Activated T-cell treated with anti-CD3 and anti-CD28 coated beads, Interleukin-2, amount 50 U/mL, for 72 hours (primary cell): ENCODE measurements around the gene SCO2. TPM values are rescaled to one million over a fixed set of nuclear protein-coding genes. Genes with fewer than 3 reads are reported as not detected.
A peak's percentile ranks its signal among the peaks of the same experiment; 100 is the strongest.

Experiments
- ATAC-seq, 2 donors: fragments of 150-1000 bp; cut with Tn5 transposase; replicated peaks in 1 of 2; 2 replicates each; pipeline ENCODE4 v1.10.0; 2021; ENCODE audit warnings: moderate library complexity in 2 of 2, mild to moderate bottlenecking in 1 of 2
- DNase-seq, 2 donors: peaks; one replicate each; pipeline ENCODE4 v3.0.0; 2021 to 2022; ENCODE audit warnings: mixed read lengths in 1 of 2
- H3K27ac Mint-ChIP-seq: one replicate; pipeline ENCODE4 v1.8.0; 2022; ENCODE audit warnings: mild to moderate bottlenecking, moderate library complexity, mixed read lengths
- H3K27me3 Mint-ChIP-seq: one replicate; pipeline ENCODE4 v1.8.0; 2022; ENCODE audit warnings: low read depth, mixed read lengths
- H3K36me3 Mint-ChIP-seq, 2 donors: one replicate each; pipeline ENCODE4 v1.8.0; 2022; ENCODE audit warnings: mixed read lengths in 2 of 2, mild to moderate bottlenecking in 1 of 2; ENCODE audit not compliant: insufficient read depth in 2 of 2
- H3K4me1 Mint-ChIP-seq: one replicate; pipeline ENCODE4 v1.8.0; 2022; ENCODE audit warnings: low read depth, mixed read lengths
- H3K4me3 Mint-ChIP-seq, 2 donors: one replicate each; pipeline ENCODE4 v1.8.0; 2022; ENCODE audit warnings: mild to moderate bottlenecking in 2 of 2, mixed read lengths in 2 of 2, moderate library complexity in 2 of 2
- H3K9me3 Mint-ChIP-seq, 2 donors: one replicate each; pipeline ENCODE4 v1.8.0; 2022; ENCODE audit warnings: mixed read lengths in 2 of 2
- total RNA-seq, 2 donors: library from RNA; stranded (reverse); gene quantifications; one replicate each; pipeline ENCODE4 v1.2.3, GENCODE V29; 2022

The SCO2 gene
- total RNA-seq, 2 donors from 2014 or later: 8.3 to 8.5 TPM

GRCh38 chr22:50518606-50519005 is 6.8 kb downstream of the SCO2 start:
- no peak for ATAC-seq
- H3K4me3 Mint-ChIP-seq: no peak overlapping the region
- peaks cover 25% of the 10 kb centered on the region for H3K4me1 Mint-ChIP-seq
- no peaks in the 10 kb centered on the region for H3K9me3 Mint-ChIP-seq
- no peak overlapping the region for H3K27ac Mint-ChIP-seq
- peaks cover 3 to 29% of the 10 kb centered on the region in 2 donors for H3K36me3 Mint-ChIP-seq
- no peak for DNase-seq
- no peaks in the 10 kb centered on the region for H3K27me3 Mint-ChIP-seq

- Mint-ChIP-seq H3K27ac (no peak overlapping the region), H3K9me3 (no peaks in the 10 kb centered on the region), H3K27me3 (no peaks in the 10 kb centered on the region), H3K4me3 (no peak overlapping the region), H3K4me1 (peaks cover 26% of the 10 kb centered on the region), H3K36me3 (peaks cover 3 to 27% of the 10 kb centered on the region in 2 donors)
- ATAC-seq (no peak), DNase-seq (no peak)
These were observed 7.7 kb downstream of the SCO2 start for GRCh38 chr22:50517495-50518260.

- no peak for DNase-seq
- Mint-ChIP-seq H3K4me1 (peaks cover 34% of the 10 kb centered on the region), H3K9me3 (no peaks in the 10 kb centered on the region), H3K27ac (no peak overlapping the region), H3K4me3 (no peak overlapping the region), H3K36me3 (peaks cover 6 to 32% of the 10 kb centered on the region in 2 donors), H3K27me3 (no peaks in the 10 kb centered on the region)
- no peak for ATAC-seq
These were observed 8.5 kb downstream of the SCO2 start for GRCh38 chr22:50516891-50517290.

- no peak for ATAC-seq
- Mint-ChIP-seq H3K27me3 (no peaks in the 10 kb centered on the region), H3K9me3 (no peaks in the 10 kb centered on the region), H3K4me1 (peaks cover 38% of the 10 kb centered on the region), H3K27ac (no peak overlapping the region), H3K36me3 (peaks cover 6 to 31% of the 10 kb centered on the region in 2 donors), H3K4me3 (no peak overlapping the region)
- no peak for DNase-seq
These were observed 9.3 kb downstream of the SCO2 start for GRCh38 chr22:50516068-50516467.

- Mint-ChIP-seq H3K36me3 (peaks cover 6 to 24% of the 10 kb centered on the region in 2 donors), H3K27me3 (no peaks in the 10 kb centered on the region), H3K4me1 (peaks cover 60% of the 10 kb centered on the region), H3K9me3 (no peaks in the 10 kb centered on the region), H3K27ac (no peak overlapping the region), H3K4me3 (no peak overlapping the region)
- DNase-seq (no peak), ATAC-seq (no peak)
These were observed 12.2 kb downstream of the SCO2 start for GRCh38 chr22:50513175-50513574.

- no peak for DNase-seq
- H3K4me1 Mint-ChIP-seq: peaks cover 43% of the 10 kb centered on the region
- no peaks in the 10 kb centered on the region for H3K27me3 Mint-ChIP-seq
- peak overlapping the region; percentile 85 to 89 for H3K4me3 Mint-ChIP-seq
- peaks cover 3 to 14% of the 10 kb centered on the region in 2 donors for H3K36me3 Mint-ChIP-seq
- ATAC-seq: no peak
- peak overlapping the region; percentile 70 for H3K27ac Mint-ChIP-seq
- H3K9me3 Mint-ChIP-seq: no peaks in the 10 kb centered on the region
These were observed 16.5 kb downstream of the SCO2 start for GRCh38 chr22:50508897-50509296.

GRCh38 chr22:50507991-50508884 is 17.2 kb downstream of the SCO2 start, which contains the start of gene NCAPH2:
Gene NCAPH2, plus strand, starts transcription at chr22:50508224. Its CDS starts 114 bp downstream, at chr22:50508338.
- ATAC-seq (peak; percentile 76), DNase-seq (peak; percentile 98)
- Mint-ChIP-seq H3K9me3 (no peaks in the 10 kb centered on the region), H3K4me3 (peak within 1 kb of the TSS; percentile 89 to 97), H3K36me3 (peaks cover 3 to 13% of the 10 kb centered on the region in 2 donors), H3K27ac (peak within 1 kb of the TSS; percentile 75), H3K27me3 (no peaks in the 10 kb centered on the region), H3K4me1 (peaks cover 38% of the 10 kb centered on the region)

GRCh38 chr22:50507421-50507990 is 17.9 kb downstream of the SCO2 start, which contains the start of gene LMF2:
Gene LMF2, minus strand, starts transcription at chr22:50507702. Its CDS starts 27 bp downstream, at chr22:50507675.
- H3K27me3 Mint-ChIP-seq: no peaks in the 10 kb centered on the region
- H3K4me3 Mint-ChIP-seq: peak within 1 kb of the TSS; percentile 89 to 97
- peak within 1 kb of the TSS; percentile 75 for H3K27ac Mint-ChIP-seq
- no peaks in the 10 kb centered on the region for H3K9me3 Mint-ChIP-seq
- DNase-seq (peak; percentile 91 to 93), ATAC-seq (peak; percentile 86)
- peaks cover 32% of the 10 kb centered on the region for H3K4me1 Mint-ChIP-seq
- peaks cover 3 to 10% of the 10 kb centered on the region in 2 donors for H3K36me3 Mint-ChIP-seq

GRCh38 chr22:50506611-50507420 is 18.6 kb downstream of the SCO2 start:
- Mint-ChIP-seq H3K4me3 (peak overlapping the region; percentile 89 to 97), H3K27me3 (no peaks in the 10 kb centered on the region), H3K36me3 (peaks cover 0 to 7% of the 10 kb centered on the region in 2 donors), H3K4me1 (peaks cover 25% of the 10 kb centered on the region), H3K27ac (peak overlapping the region; percentile 69), H3K9me3 (no peaks in the 10 kb centered on the region)
- ATAC-seq (no peak), DNase-seq (no peak)

GRCh38 chr22:50505776-50506610 is 19.4 kb downstream of the SCO2 start:
- Mint-ChIP-seq H3K4me1 (peaks cover 22% of the 10 kb centered on the region), H3K4me3 (peak overlapping the region; percentile 89 to 97), H3K27ac (no peak overlapping the region), H3K9me3 (no peaks in the 10 kb centered on the region), H3K36me3 (peaks cover 0 to 7% of the 10 kb centered on the region in 2 donors), H3K27me3 (no peaks in the 10 kb centered on the region)
- ATAC-seq (no peak), DNase-seq (no peak)

GRCh38 chr22:50505276-50505775 is 20.1 kb downstream of the SCO2 start:
- ATAC-seq: no peak
- DNase-seq: no peak
- no peaks in the 10 kb centered on the region for H3K27me3 Mint-ChIP-seq

More at GRCh38 chr22:50505276-50505775, 20.1 kb downstream of the SCO2 start:
- peaks cover 17% of the 10 kb centered on the region for H3K4me1 Mint-ChIP-seq
- no peak overlapping the region for H3K27ac Mint-ChIP-seq
- peaks cover 0 to 4% of the 10 kb centered on the region in 2 donors for H3K36me3 Mint-ChIP-seq
- no peaks in the 10 kb centered on the region for H3K9me3 Mint-ChIP-seq
- H3K4me3 Mint-ChIP-seq: peak overlapping the region in 1 of 2 donors; percentile 36
